GM19328 (cell line): ENCODE data around the gene TMEM253.

Experiments
- ATAC-seq: cut with Tn5 transposase; IDR thresholded peaks from one replicate; pipeline ENCODE4 v1.9.1; 2021; ENCODE audit warnings: mild to moderate bottlenecking, moderate library complexity; ENCODE audit not compliant: unreplicated experiment

The TMEM253 gene

DNA sequence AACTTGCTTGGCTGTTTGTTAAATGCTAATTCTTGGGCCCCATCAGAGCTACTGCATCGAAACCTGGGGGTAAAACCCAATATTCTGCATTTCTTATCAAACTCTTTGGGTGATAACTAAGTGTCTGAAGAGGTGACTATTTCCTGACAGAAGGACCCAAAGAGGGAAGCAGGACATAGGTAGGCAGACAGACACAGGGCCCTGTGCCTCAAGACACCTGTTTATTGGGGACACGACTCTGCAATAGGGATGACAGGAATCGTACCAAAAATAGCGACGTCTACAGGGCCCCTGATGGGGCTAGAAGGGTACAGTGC lies 11.0 kb upstream of the TMEM253 start:
- no peak for ATAC-seq

DNA sequence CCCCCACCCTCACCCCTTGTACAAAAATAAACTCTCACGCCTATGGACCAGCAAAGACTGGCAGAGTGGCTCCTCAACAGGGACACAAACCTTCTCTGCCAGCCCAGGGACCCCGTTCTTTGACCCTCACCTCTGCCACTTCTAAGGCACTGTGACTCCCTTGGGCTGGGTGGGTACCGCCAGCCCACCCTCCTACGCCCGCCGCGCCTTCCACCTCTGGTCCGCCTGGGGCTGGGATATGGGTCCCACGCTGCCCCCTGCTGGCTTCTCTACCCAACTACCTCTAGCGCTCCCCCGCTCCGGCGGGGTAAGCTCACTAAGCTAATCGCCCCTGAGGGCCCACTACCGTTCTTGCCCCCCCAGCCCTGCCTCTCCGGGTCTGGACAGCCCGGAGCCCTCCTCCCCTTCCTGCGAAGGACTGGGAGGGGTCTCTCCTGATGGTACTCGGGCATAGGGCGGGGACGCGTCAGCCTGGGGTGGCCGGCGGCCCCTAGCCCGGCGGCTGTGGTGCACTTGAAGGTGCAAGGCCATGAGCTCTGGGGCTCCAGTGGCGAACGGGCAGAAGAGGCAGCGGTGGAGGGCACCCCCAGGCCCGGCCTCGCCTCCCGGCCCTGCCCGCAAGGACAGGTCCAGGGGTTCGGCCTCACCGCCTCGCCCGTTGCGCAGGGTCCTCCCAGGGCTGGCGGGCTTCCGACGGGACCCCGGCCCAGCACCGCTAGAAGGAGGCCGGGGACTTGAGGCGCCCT lies 10.5 kb upstream of the TMEM253 start:
- ATAC-seq = no peak

DNA sequence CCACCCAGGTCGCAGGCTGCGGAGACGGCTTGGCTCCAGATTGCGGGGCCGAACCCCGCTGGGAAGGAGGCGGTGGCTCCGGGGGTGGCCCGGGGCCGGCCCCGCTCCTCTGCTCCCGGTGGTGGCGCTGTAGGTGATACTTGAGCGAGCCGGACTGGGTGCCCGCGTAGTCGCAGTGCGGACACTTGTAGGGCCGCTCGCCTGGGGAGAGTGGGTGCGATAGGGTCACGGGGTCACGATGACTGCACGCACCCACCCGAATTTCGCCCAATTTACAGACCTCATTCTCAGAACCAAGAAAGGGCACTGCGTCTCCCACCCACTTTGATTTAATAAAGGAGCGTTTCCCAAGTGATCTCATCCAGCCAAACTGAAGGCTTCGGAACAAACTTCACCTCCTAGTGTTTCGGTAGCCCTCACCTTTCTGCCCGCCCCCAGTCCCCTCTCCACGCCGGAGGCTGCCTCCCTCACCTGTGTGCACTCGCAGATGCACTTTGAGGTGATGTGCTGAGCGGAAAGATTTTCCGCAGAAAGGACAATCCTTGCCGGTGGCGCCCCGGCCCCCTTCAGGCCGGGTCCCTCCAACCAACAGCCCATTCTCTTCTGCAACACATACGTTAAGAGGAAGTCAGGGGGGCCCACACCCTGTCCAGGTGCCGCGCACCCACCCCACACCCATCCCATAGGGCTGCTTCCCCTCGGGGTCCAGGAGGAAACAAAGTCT lies 9.8 kb upstream of the TMEM253 start:
- no peak for ATAC-seq

DNA sequence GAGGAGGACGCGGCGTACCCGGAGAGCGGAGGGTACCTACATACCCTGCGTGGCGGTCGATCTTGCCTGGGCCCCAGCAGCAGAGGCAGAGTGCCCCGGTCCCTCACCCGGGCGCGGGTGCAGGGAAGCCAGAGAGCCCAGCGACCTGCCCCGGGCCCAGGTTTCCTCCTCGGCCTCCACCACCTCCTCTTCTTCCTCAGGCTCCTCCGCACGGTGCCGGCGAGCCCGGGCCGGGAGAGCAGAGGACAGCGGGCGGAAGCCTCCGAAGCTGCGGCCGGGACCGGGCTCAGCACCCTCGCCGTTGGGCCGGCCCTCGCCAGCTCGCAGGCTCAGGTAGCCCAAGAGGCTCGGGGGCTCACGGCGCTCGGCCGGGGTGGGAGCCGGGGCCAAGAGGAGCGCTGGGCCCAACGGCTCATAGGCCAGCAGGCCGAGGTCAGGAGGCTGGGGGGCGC lies 9.0 kb upstream of the TMEM253 start:
- no peak for ATAC-seq

DNA sequence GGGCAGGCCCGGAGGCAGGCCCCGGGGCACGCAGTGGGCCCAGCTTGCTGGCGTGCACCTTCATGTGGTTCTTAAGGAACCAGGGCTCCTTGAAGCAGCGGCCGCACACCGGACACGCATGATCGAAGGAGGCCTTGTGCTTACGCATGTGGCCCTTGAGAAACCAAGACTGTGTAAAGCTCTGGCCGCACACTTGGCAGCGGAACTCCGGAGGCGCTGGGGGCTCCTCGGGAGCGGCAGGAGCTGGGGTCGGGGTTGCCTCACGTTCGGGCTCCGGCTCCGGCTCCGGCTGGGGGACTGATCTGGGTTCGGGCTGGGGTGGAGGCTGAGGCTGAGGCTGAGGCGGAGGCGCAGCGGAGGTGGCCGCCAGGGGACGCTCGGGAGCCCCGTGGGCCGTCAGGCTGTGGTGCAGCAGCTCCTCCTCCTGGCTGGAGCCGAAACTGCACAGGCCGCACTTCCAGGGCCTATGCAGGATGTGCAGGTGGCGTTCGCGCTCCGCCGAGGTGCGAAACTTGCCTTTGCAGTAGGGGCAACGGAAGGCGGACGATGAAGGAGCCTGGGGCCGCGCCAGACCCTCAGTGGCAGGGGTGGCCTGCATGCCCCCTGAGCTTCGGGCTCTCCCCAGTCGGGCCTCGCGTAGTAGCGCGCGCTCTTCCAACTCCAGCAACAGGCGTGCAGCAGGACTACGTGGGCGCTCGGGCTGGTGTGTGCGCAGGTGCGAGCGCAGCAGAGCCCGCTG lies 8.4 kb upstream of the TMEM253 start:
- ATAC-seq = peak; percentile 93

DNA sequence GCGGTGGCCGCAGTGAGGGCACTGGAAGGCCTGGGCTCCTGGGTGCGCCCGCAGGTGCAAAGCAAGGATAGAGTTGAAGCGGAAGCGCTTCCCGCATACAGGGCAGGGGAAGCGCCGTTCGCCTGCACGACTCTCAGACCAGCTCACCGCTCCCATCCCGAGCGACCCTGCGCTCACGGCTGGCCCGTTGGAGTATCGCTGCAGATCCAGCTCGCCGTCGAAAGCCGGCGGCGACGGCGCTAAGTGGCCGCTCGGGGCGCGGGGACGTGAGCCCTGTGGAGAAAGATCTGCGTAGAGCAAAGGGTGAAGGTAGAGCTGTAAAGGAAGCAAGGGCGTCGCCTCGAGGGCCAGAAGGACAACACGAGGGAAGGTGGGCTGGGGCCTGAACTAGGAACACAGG lies 7.8 kb upstream of the TMEM253 start:
- no peak for ATAC-seq

DNA sequence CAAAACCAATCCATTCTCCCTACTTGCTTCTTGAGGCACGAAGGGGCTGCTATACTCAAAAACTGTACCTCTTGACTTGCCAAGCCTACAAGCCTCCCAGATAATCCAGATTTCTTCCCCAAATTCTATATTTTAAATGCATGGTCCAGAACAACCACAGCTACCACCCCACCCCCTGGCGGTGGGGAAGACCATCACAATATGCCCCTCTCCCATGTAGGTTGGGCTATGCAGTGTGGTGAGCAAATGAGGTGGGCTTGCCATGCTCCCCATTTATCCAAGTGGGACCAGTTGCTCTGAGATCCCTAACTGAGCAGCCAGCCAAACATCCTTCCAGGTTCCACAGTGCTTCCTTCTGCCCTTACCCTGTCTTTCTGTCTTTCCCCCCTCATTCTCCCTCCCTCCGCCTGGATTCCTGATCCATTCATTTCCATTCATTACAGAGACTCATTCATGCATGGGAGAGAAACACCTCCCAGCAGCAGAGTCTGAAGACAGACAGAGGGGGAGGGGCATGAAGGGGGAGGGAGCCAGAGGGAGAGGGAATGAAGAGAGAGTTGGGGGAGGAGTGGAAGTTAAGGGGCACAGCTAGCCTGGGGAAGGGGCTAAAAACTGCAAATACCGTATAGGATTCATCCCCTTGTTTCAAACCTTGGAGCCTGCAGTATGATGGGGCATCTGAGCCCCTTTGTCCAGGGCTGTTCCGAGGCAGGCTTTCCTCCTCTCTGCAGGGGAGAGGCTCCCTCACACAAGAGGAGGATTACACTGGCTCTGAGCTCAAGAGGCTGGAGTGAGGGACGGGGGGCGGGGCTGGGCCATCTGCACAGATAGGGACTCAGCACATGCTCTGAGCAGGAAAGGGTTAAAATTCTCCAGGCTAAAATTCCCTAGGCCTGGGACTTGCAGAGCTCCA lies 6.8 kb upstream of the TMEM253 start:
- no peak for ATAC-seq

DNA sequence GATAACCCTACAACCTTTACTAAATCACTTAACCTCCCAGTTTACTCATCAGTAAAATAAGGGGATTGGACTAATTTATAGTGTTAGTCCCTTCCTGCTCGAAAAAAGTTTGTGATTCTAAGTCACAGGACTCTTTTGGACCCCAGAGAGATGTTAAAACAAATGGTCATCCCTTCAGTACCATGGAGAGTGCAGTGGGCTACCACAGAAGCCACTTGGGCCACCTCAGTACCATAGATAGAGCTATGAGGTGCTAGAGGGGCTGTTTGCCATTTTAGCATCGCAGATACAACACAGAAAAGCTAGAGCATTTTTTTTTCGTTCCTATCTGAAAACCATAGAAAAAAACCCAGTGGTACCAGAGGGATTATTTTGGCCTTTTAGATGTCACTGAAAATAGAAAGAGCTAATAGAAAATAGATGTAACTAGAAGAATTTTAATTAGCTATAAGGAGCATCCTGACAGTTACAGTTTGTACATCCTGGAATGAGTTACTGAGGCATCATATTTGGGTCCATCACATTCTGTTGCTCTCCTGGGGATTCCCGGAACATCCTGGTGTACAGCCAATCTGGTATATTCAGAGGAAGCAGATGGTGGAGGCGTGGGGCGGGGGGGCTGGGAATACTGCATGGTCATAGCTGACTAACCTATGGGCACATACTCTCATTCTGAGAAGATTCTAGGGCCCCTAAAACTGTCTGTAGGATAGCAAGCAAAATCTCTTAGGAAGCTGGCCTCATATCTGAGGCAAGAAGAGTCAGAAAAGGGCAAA lies 5.2 kb upstream of the TMEM253 start:
- ATAC-seq = no peak

DNA sequence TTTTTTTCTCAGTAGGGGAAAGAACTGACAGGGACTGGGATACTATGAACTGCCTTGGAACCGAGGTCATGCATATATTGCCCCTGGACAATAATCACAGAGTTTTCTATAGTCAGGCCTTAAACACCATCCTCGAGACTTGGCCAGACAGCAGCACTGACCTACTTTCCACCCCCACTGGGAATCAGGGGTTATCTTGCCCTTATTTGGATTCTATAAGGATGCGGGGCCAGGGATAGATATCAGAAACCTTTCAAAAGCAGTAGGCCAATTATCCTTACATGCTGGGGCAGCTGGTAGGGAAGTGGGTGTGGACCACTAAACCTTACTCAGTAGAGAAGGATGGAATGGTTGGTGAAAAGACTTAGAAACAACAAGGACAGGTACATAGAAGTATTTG lies 4.4 kb upstream of the TMEM253 start:
- no peak for ATAC-seq

DNA sequence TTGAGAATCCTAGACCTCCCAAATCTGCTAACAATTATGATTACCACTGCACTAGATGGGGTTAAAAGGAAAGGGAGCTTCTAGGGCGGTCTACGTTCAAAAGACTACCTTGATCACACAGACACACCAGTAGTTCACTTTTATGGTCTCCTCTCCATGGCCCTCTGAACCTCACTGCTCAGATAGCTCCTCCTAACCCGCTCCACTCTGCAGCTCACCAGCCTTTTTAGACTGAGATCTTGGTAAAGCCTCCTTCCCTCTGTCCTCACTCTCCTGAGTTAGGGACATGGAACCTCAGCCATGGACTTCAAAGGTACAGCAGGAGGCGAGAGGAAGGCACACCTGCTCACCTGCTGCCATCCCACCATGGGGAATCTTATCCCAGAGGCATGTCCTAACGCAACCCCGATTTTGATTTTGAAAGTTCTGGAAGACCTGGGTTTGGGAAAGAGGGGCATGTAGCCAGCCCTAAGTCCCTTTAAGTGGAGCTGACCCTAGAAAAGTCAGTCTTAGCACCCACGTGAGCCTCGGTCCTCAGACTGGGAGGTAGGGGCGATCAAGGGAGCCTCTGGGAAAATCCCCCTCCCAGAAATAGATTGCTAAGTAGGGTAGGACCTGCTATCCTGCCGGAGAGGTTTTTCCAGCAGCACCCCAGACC lies 3.8 kb upstream of the TMEM253 start:
- ATAC-seq = no peak

DNA sequence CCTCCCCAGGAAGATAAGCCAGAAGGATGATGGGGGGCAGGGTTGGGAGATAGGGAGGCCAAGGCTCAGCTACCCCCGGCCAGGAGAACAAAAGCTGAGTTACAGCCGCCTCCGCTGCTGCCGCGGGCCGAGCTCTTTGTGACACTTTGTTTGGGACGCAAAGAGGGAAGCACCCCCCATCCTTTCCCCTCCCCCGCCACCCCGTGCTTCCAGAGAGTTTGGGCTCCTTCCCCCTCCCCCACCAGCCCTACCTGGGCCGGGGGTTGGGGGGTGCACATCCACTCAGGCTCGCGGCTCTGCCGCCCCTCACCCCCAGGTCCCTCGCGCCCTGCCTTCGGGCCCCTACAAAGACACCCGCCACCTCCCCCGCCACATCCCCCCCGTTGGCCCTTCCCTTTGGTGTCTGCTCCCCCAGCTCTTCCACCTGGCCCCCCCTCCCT lies 3.2 kb upstream of the TMEM253 start:
- no peak for ATAC-seq

DNA sequence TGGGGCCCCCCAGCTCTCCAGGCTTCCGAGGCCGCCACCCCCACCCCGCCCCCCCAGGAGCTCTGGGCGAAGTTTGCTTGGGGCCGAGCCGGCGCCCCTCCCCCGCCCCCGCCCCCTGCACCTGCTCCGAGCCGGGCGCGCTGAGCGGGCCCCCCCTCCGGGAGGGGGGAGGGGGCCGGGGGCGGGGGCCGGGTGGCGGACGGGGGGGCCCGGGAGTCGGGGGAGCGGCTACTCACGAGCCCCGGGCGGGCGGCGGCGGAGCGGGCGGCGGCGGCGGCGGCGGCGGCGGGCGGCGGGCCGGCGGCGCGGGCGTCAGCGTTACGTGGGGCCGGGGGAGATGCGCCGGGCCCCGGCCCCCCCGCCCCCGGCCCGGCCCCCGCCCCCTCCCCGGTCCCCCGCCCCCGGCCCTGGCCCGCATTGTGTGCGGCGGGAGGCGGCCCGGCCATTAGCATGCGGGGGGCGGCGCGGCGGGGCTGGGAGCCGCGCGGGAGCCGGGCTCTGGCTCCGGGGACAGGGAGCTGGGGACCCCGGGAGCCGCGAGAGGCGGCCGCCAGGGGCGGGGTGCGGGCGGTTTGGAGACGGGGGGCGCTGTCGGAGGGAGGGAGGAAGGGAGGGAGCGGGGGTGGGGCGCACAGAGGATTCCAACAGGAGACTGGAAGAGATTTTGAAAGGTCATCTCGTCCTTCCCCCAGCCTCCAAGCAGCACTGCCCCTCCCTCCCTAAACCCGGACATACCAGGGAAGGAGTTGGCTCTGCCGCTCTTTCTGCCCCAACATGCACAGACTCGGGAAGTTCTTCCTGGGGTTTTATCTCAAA lies 2.6 kb upstream of the TMEM253 start, which contains the start of gene ZNF219:
Gene ZNF219, minus strand, starts transcription at position 580 of the 816 bp plus-strand sequence. CDS start 5,064 bp downstream, outside the sequence.
- no peak for ATAC-seq

DNA sequence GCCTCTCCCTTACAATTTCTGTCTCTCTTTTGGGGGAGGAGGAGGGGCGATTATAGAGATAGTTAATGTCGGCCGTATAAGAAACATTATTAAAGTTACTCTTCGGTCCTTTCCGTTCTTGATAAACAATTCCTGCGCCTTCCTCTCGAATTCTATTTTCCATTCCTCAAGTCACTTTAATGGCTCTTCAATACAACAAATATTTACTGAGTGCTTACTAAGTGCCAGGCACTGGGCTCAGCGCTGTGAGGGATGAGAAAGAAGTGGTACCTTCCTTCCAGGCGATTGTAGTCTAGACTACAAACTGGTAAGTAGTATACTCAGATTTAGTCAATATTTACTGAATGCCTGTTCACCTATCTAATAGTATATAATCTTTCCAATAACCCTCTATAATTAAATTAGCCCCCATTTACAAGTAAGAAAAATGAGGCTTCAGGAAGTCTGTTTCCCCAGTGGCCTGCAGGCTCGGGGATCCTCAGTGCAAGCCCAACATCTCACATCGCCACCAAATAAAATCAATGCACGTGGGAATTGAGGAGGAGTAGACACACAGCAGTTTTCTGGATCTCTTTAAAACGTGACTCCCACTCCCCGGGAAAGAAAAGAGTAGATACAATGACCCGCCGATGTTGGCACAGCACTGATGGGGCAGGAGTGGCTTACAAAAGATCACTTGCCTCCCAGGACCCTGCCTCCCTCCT lies 1.8 kb upstream of the TMEM253 start:
- no peak for ATAC-seq

DNA sequence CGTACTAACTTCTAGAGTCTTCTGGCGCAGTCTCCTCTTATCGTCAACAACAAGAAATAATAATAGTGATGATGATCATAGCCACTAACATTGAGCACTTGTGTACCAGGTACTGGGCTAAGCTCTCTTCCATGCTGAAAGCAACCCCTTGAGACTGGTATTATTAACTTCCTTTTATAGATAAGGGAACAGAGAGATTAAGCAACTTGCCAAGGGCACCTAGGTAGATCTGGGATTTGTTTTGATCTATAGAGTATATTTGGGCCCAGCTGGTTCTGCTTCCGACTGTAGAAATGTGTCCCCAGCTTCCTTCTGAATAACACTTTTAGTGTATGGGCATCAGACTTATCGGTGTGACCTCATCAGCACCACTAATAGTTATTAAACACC lies 1.3 kb upstream of the TMEM253 start:
- no peak for ATAC-seq

DNA sequence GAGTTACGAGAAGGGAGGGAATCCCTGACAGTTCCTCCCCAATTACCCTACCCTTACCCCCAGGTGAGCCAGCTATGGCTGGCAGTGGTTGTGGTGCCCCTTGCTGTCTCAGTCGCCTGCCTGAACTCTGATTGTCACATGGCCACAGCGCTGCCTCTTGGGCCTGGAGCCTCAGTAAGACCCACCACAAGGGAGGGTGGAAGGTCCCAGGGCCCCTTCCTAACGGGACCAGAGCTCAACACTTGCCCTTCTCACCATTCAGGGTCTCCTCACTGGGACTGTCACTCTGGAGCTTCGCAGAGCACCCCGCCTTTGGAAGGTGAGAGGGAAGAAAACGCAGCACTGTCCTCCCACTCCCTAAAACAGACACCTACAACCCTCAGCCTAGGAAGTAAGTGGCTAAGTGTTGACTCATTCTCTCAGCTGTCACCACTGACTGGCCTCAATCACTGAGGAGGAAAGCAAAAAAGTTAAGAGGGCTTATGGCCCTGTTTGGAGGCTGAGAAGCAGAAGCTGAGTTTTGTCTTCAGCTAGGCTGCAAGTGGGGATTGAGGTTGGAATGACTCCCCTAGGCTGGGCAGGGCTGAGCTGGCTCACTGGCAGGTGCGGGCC lies 1.0 kb downstream of the TMEM253 start:
- no peak for ATAC-seq

DNA sequence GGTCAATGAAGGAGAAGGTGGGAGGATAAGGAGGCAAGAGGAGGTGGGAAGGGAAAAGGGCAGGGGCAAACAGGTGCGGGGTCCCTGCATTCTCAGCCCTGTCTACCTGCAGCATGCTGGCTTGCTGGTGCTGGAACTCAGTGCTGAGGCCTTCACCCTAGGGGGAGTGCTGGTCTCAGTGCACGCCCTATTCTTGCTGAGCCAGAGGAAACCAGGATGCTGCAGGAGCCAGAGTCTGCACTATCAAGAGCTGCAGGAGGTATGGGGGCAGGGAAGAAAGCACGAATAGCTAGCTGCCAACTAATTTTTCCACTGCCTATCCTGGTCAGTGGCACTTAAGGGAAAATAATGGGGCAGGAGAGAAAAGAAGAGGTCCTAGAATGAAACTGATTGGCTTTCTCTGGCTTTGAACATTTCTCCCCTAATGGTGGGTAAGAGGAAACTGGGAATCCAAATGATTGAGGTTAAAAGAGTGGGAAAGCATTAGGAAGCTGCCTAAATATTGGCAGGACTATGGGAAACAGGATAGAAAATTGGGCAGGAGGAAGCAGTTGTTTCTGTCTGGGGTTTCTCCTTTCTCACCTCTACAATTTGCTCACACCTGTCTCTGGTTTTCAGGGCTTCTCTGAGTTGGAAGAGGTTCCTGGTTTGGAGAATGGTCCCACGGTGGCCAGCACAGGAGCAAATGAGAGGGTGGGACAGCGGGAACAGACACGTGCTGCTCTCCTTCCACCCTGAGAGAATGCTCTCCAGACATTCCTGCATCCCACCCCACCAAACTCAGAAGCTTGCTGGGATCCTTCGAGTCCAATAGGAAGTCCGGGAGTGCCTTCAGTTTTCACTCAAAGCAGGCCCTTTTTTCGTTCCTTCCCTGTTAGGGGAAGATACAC lies 1.9 kb downstream of the TMEM253 start:
- ATAC-seq = no peak

DNA sequence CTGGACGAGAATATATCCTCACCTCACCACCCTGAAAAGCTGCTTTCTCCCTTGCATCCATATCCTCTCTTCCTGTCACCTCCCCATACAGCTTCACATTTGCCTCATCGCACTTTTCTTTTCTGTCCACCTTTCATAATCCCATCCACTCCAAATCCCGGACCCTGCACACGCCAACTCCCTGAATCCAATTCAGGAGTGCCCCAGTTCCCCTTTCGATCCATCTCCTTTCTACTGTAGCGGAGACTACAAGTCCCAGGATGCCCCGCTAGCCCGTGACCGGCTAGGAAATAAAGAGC lies 2.5 kb downstream of the TMEM253 start:
- ATAC-seq = no peak
